IMR-90 (cell line): ENCODE results near the gene DDX52. TPM values are rescaled to one million over a fixed set of nuclear protein-coding genes. Genes with fewer than 3 reads are reported as not detected.

Experiments used
- ATAC-seq: fragments of 200-7000 bp; cut with Tn5 transposase; 2 replicates; pipeline ENCODE4 v1.9.1; 2020; ENCODE audit warnings: low read depth, mild to moderate bottlenecking, moderate library complexity
- BruUV-seq: library from RNA; stranded (reverse); fragments of 400-500 nt; replicated peaks from 2 replicates; lab custom pipeline; 2021; lab: Mats Ljungman, UMichigan
- CTCF ChIA-PET: fragments of 300-600 bp; formaldehyde crosslinking; extraction: SDS; loops from one replicate; lab custom pipeline; 2021; ENCODE audit warnings: antibody characterized with exemption; lab: Yijun Ruan, JAX
- POLR2A ChIA-PET: fragments of 300-600 bp; sonication (Branson Sonifier 250); formaldehyde crosslinking; loops from one replicate; lab custom pipeline; 2022; ENCODE audit warnings: antibody characterized with exemption; ENCODE audit not compliant: unreplicated experiment; lab: Charles Lee
- DNase-seq: peaks from one replicate; pipeline ENCODE4 v3.0.0; 2013
- H2AFZ ChIP-seq: replicated peaks from 2 replicates; pipeline ENCODE3; 2013; ENCODE audit warnings: low read length, mild to moderate bottlenecking; ENCODE audit not compliant: poor library complexity
- H2AK5ac ChIP-seq: 2 replicates; pipeline ENCODE4 v1.6.1; 2013; ENCODE audit warnings: low read depth, low read length, inconsistent platforms
- H2AK9ac ChIP-seq: replicated peaks from 2 replicates; pipeline ENCODE3; 2013; ENCODE audit warnings: mild to moderate bottlenecking, low read depth, low read length, moderate library complexity; ENCODE audit not compliant: poor library complexity
- H2BK120ac ChIP-seq: 2 replicates; pipeline ENCODE4 v1.6.1; 2013; ENCODE audit warnings: low read depth, low read length, inconsistent platforms
- H2BK15ac ChIP-seq: 3 replicates; pipeline ENCODE4 v1.6.1; 2013; ENCODE audit warnings: low read depth, low read length, inconsistent platforms
- H2BK20ac ChIP-seq: 2 replicates; pipeline ENCODE4 v1.6.1; 2013; ENCODE audit warnings: low read depth, mild to moderate bottlenecking, inconsistent platforms, low read length, moderate library complexity
- H2BK5ac ChIP-seq: 2 replicates; pipeline ENCODE4 v1.6.1; 2013; ENCODE audit warnings: mild to moderate bottlenecking, low read depth, low read length, inconsistent platforms; ENCODE audit not compliant: poor library complexity, severe bottlenecking
- H3K14ac ChIP-seq: replicated peaks from 2 replicates; pipeline ENCODE4 v1.6.1; 2013; ENCODE audit warnings: low read depth, low read length, inconsistent platforms
- H3K18ac ChIP-seq: 2 replicates; pipeline ENCODE4 v1.6.1; 2013; ENCODE audit warnings: low read depth, low read length, control low read depth
- H3K23ac ChIP-seq: 2 replicates; pipeline ENCODE4 v1.6.1; 2013; ENCODE audit warnings: low read depth, low read length, inconsistent platforms
- H3K27ac ChIP-seq: 2 replicates; pipeline ENCODE4 v1.5.1; 2013; ENCODE audit warnings: mild to moderate bottlenecking, control low read depth, low read length; ENCODE audit not compliant: insufficient read depth
- H3K27me3 ChIP-seq: 2 replicates; pipeline ENCODE4 v1.6.1; 2013; ENCODE audit warnings: low read length; ENCODE audit not compliant: control insufficient read depth, insufficient read depth
- H3K36me3 ChIP-seq: 2 replicates; pipeline ENCODE4 v1.6.1; 2013; ENCODE audit warnings: low read length, mixed read lengths; ENCODE audit not compliant: control insufficient read depth, insufficient read depth
- H3K4ac ChIP-seq: 2 replicates; pipeline ENCODE4 v1.6.1; 2013; ENCODE audit warnings: low read depth, low read length, inconsistent platforms
- H3K4me1 ChIP-seq: 2 replicates; pipeline ENCODE4 v1.6.1; 2013; ENCODE audit warnings: low read length, mixed read lengths; ENCODE audit not compliant: control insufficient read depth, insufficient read depth
- H3K4me2 ChIP-seq: 2 replicates; pipeline ENCODE4 v1.6.1; 2013; ENCODE audit warnings: low read depth, mild to moderate bottlenecking, control low read depth, low read length, moderate library complexity
- H3K4me3 ChIP-seq: 2 replicates; pipeline ENCODE4 v1.5.1; 2013; ENCODE audit warnings: low read depth, mild to moderate bottlenecking, control low read depth, low read length, moderate library complexity; ENCODE audit not compliant: insufficient read depth
- H3K56ac ChIP-seq: 2 replicates; pipeline ENCODE4 v1.6.1; 2013; ENCODE audit warnings: low read length, inconsistent platforms; ENCODE audit not compliant: insufficient read depth; ENCODE audit errors: extremely low read depth
- H3K79me1 ChIP-seq, 2 experiments: 2 replicates each; pipeline ENCODE4 v1.6.1; 2013; ENCODE audit warnings: low read length in 2 of 2, inconsistent platforms in 1 of 2, low read depth in 1 of 2
- H3K9ac ChIP-seq: 2 replicates; pipeline ENCODE4 v1.6.1; 2013; ENCODE audit warnings: low read depth, low read length, control low read depth
- H3K9me1 ChIP-seq: 2 replicates; pipeline ENCODE4 v1.6.1; 2013; ENCODE audit warnings: low read length, inconsistent platforms; ENCODE audit not compliant: insufficient read depth
- H3K9me3 ChIP-seq: 2 replicates; pipeline ENCODE4 v1.6.1; 2013; ENCODE audit warnings: low read length; ENCODE audit not compliant: control insufficient read depth, insufficient read depth
- H4K20me1 ChIP-seq: 2 replicates; pipeline ENCODE4 v1.6.1; 2013; ENCODE audit warnings: low read length, inconsistent platforms; ENCODE audit not compliant: insufficient read depth
- H4K5ac ChIP-seq: 2 replicates; pipeline ENCODE4 v1.6.1; 2013; ENCODE audit warnings: mild to moderate bottlenecking, low read depth, low read length, control low read depth
- H4K8ac ChIP-seq, 2 experiments: 2 replicates each; pipeline ENCODE4 v1.6.1; 2013; ENCODE audit warnings: low read depth in 2 of 2, low read length in 2 of 2, control low read depth in 1 of 2, inconsistent platforms in 1 of 2
- H4K91ac ChIP-seq: 2 replicates; pipeline ENCODE4 v1.6.1; 2013; ENCODE audit warnings: low read depth, low read length, inconsistent platforms; ENCODE audit not compliant: insufficient read depth
- FOS ChIP-seq: fragments of 150-350 bp; IDR thresholded peaks from 2 replicates; pipeline ENCODE4 v1.6.1; 2016; ENCODE audit warnings: low read depth, low read length
- POLR2A ChIP-seq: IDR thresholded peaks from 2 replicates; pipeline ENCODE4 v1.6.1; 2012; ENCODE audit warnings: mild to moderate bottlenecking, low read depth, low read length
- RAD21 ChIP-seq: IDR thresholded peaks from 2 replicates; pipeline ENCODE4 v1.6.1; 2012; ENCODE audit warnings: low read length, improper control_type of control experiment
- SMC3 ChIP-seq: fragments of 150-350 bp; IDR thresholded peaks from 2 replicates; pipeline ENCODE4 v1.6.1; 2016; ENCODE audit warnings: low read depth, mild to moderate bottlenecking, antibody characterized with exemption, low read length, moderate library complexity
- WGBS, 2 experiments: methylation state at CpG; one replicate each; pipeline versions ENCODE4 v1.1.5 to v1.1.7; 2013; ENCODE audit warnings: missing lambda C conversion rate in 2 of 2; ENCODE audit not compliant: insufficient read length in 1 of 2; ENCODE audit errors: extremely low coverage in 2 of 2; 5-methylcytosine and 5-hydroxymethylcytosine counted together
- dilution Hi-C: fragments of 300-500 bp; cut with HindIII; formaldehyde crosslinking; loops from one replicate; pipeline ENCODE4 v1.14.3; 2018; ENCODE audit warnings: low sequenced_read_pairs; ENCODE audit not compliant: unreplicated experiment
- in situ Hi-C: fragments of 300-500 bp; cut with MboI; formaldehyde crosslinking; loops from 3 replicates; pipeline ENCODE4 v1.14.3; 2019; ENCODE audit warnings: low sequenced_read_pairs, inconsistent platforms, mixed read lengths
- intact Hi-C: fragments of 100-400 bp; cut with micrococcal nuclease; formaldehyde crosslinking; loops from 2 replicates; pipeline ENCODE4 v1.10.0; 2022
- polyA plus RNA-seq, 3 experiments: library from polyadenylated mRNA; depleted of rRNA; stranded (reverse); fragments of >200 nt; gene quantifications; 2 replicates each; pipeline ENCODE4 v1.2.3, GENCODE V29; 2012; ENCODE audit warnings: low replicate concordance in 1 of 3
- total RNA-seq: library from RNA; depleted of rRNA; stranded (reverse); fragments of >200 nt; gene quantifications from 2 replicates; pipeline ENCODE4 v1.2.3, GENCODE V29; 2012
- TF ChIP-seq, protein P1 (sequence below): conservative IDR thresholded peaks from 2 replicates; pipeline ENCODE4 v1.5.1; 2012; ENCODE audit warnings: mild to moderate bottlenecking, low read depth, low read length, improper control_type of control experiment

Gene DDX52
- total and polyA plus RNA-seq, 2 of the 4 experiments (the other 2 are of a cell fraction), result 12.5 to 26.7 TPM

DNA sequence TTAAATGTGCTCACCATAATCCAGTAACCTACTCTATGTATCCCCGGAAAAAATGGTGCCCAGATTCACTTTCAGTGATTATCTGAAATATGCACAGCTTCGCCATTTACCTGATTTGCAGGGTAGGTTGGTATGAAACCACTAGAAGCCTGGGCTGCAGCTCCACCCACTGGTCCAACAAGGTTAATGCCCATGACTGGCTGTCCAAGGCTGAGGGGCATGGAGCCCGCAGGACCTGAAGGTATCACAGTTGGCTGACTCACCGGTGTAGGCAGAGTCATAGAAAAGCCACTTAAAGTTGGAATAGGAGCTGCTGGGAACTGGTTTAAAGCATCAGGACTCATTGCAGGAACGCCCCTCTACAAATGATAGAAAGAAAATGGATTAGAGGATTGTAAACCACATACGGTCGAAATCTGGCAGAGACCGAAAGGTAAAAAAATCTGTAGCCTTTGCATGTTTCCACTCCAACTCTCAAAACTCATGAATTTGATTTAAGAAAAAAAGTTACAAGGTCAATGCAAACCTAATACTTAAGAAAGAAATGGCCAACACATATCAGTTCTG, 72.6 kb downstream of the DDX52 start:
- Histone ChIP-seq H3K79me1 (peaks cover 3 to 7% of the 10 kb centered on the region in 2 experiments; a peak in 2 of 4 replicates), H2AFZ (no peak overlapping the region), H4K91ac (no peak overlapping the region), H3K18ac (no peak overlapping the region), H3K27me3 (no peaks in the 10 kb centered on the region), H3K56ac (no peak overlapping the region), H3K23ac (no peak overlapping the region), H3K4ac (no peak overlapping the region), H2BK15ac (no peak overlapping the region), H2BK5ac (no peak overlapping the region), H4K8ac (no peak overlapping the region), H3K4me1 (no peaks in the 10 kb centered on the region), H3K9me1 (no peaks in the 10 kb centered on the region), H4K20me1 (no peaks in the 10 kb centered on the region; the same call in 1 of the 2 replicates), H2BK20ac (no peak overlapping the region), H3K9me3 (no peaks in the 10 kb centered on the region), H4K5ac (no peak overlapping the region), H2BK120ac (no peak overlapping the region), H2AK9ac (no peak overlapping the region), H3K9ac (no peak overlapping the region), H3K14ac (no peak overlapping the region), H3K4me2 (no peak overlapping the region), H3K36me3 (peaks cover 34% of the 10 kb centered on the region), H3K4me3 (no peak overlapping the region), H2AK5ac (no peak overlapping the region), H3K27ac (no peak overlapping the region)
- TF ChIP-seq SMC3, result peak; percentile 42; the same call in 1 of the 2 replicates
- TF ChIP-seq, protein P1, sequence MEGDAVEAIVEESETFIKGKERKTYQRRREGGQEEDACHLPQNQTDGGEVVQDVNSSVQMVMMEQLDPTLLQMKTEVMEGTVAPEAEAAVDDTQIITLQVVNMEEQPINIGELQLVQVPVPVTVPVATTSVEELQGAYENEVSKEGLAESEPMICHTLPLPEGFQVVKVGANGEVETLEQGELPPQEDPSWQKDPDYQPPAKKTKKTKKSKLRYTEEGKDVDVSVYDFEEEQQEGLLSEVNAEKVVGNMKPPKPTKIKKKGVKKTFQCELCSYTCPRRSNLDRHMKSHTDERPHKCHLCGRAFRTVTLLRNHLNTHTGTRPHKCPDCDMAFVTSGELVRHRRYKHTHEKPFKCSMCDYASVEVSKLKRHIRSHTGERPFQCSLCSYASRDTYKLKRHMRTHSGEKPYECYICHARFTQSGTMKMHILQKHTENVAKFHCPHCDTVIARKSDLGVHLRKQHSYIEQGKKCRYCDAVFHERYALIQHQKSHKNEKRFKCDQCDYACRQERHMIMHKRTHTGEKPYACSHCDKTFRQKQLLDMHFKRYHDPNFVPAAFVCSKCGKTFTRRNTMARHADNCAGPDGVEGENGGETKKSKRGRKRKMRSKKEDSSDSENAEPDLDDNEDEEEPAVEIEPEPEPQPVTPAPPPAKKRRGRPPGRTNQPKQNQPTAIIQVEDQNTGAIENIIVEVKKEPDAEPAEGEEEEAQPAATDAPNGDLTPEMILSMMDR, result peak; percentile 54
- no peak for TF ChIP-seq POLR2A
- peak; percentile 58 for TF ChIP-seq RAD21
- peak; percentile 12; the same call in 1 of the 2 replicates for TF ChIP-seq FOS
- intact Hi-C loops (no loop called here), dilution Hi-C loops (no loop called here), in situ Hi-C loops (no loop called here)
- BruUV-seq, result no TSS peak
- DNase-seq (peak; percentile 69), ATAC-seq (peak; percentile 86)
- ChIA-PET POLR2A (no interaction called here), CTCF (interaction anchor here (0.6 kb wide), 2 partner anchors 9 to 194 kb away, joined by 3 to 5 read pairs; no protein-coding TSS in a partner anchor)
- 80% methylated on average over 1 of the region's 8 CpGs; no CpG with 5 or more reads in 1 of the 2 experiments for WGBS, 2 experiments
